C4-2B (cell line): ENCODE data around the gene NEB.

Experiments
- ZFX ChIP-seq: fragments of 450-650 bp; IDR thresholded peaks from 2 replicates; pipeline ENCODE4 v1.6.1; 2017
- TF ChIP-seq, protein P1 (sequence below): fragments of 450-650 bp; conservative IDR thresholded peaks from 2 replicates; pipeline ENCODE4 v1.5.1; 2017; ENCODE audit warnings: mild to moderate bottlenecking

DNA sequence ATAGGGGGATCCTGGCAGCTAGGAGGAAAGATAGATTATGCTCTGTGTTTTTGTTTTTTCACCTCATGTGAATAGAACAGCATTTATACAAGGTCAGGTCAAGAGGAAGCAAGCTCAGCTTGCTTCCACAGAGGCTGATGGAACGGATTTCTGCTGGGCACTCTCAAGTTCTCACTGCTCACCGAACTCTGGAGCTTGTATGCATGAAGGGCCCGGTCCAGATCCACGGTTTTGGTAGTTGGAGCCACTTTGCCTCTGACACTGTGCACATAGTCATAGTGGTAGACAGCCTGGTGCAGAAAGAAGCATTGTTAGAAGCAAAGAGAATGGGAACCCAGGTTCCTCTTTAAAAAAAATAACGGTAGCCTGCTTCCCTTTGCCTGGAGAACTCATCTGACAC, 182.7 kb downstream of the NEB start:
- TF ChIP-seq, protein P1, sequence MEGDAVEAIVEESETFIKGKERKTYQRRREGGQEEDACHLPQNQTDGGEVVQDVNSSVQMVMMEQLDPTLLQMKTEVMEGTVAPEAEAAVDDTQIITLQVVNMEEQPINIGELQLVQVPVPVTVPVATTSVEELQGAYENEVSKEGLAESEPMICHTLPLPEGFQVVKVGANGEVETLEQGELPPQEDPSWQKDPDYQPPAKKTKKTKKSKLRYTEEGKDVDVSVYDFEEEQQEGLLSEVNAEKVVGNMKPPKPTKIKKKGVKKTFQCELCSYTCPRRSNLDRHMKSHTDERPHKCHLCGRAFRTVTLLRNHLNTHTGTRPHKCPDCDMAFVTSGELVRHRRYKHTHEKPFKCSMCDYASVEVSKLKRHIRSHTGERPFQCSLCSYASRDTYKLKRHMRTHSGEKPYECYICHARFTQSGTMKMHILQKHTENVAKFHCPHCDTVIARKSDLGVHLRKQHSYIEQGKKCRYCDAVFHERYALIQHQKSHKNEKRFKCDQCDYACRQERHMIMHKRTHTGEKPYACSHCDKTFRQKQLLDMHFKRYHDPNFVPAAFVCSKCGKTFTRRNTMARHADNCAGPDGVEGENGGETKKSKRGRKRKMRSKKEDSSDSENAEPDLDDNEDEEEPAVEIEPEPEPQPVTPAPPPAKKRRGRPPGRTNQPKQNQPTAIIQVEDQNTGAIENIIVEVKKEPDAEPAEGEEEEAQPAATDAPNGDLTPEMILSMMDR, result no peak
- TF ChIP-seq ZFX, result no peak
